ENCODE measurements around the gene DLEU7.

Gene DLEU7

GRCh38 chr13:50843257-50844083, at the start of gene DLEU7:
TSS of gene DLEU7 (minus strand) at chr13:50843692. CDS start at chr13:50843646, 46 bp downstream.
- no peak for TF ChIP-seq CTCF (IDR thresholded peaks at IDR 0.05; ENCODE audit: low read depth, low read length, missing control alignments)
- in situ Hi-C loops (cut with HindIII; ENCODE audit: low sequenced_read_pairs), result no loop called here
- H3K4me3 ChIP-seq (ENCODE audit: low read depth, low read length), result peak within 1 kb of the TSS; percentile 30
- no peak for DNase-seq (ENCODE audit: low read depth)

- no peak overlapping the region for H3K4me3 ChIP-seq (ENCODE audit: low read depth, low read length)
- in situ Hi-C loops (cut with HindIII; ENCODE audit: low sequenced_read_pairs), result no loop called here
- no peak for DNase-seq (ENCODE audit: low read depth)
Measured at GRCh38 chr13:50892210-50892944, 48.9 kb upstream of the DLEU7 start.

GRCh38 chr13:50891206-50891605, 47.7 kb upstream of the DLEU7 start:
- DNase-seq (ENCODE audit: low read depth), result no peak
- H3K4me3 ChIP-seq (ENCODE audit: low read depth, low read length), result no peak overlapping the region
- TF ChIP-seq CTCF (IDR thresholded peaks at IDR 0.05; ENCODE audit: low read depth, low read length, missing control alignments), result no peak
- in situ Hi-C loops (cut with HindIII; ENCODE audit: low sequenced_read_pairs), result no loop called here

More at GRCh38 chr13:50892210-50892944, 48.9 kb upstream of the DLEU7 start:
- TF ChIP-seq CTCF (IDR thresholded peaks at IDR 0.05; ENCODE audit: low read depth, low read length, missing control alignments), result no peak

- H3K4me3 ChIP-seq (ENCODE audit: low read depth, low read length), result no peak overlapping the region
- no peak for DNase-seq (ENCODE audit: low read depth)
- in situ Hi-C loops (cut with HindIII; ENCODE audit: low sequenced_read_pairs), result no loop called here
- TF ChIP-seq CTCF (IDR thresholded peaks at IDR 0.05; ENCODE audit: low read depth, low read length, missing control alignments), result no peak
Measured at GRCh38 chr13:50889317-50889716, 45.8 kb upstream of the DLEU7 start.

GRCh38 chr13:50888362-50888761, 44.9 kb upstream of the DLEU7 start:
- H3K4me3 ChIP-seq (ENCODE audit: low read depth, low read length), result no peak overlapping the region
- DNase-seq (ENCODE audit: low read depth), result no peak
- in situ Hi-C loops (cut with HindIII; ENCODE audit: low sequenced_read_pairs), result no loop called here
- no peak for TF ChIP-seq CTCF (IDR thresholded peaks at IDR 0.05; ENCODE audit: low read depth, low read length, missing control alignments)

GRCh38 chr13:50887151-50887550, 43.7 kb upstream of the DLEU7 start:
- TF ChIP-seq CTCF (IDR thresholded peaks at IDR 0.05; ENCODE audit: low read depth, low read length, missing control alignments), result no peak
- in situ Hi-C loops (cut with HindIII; ENCODE audit: low sequenced_read_pairs), result no loop called here
- H3K4me3 ChIP-seq (ENCODE audit: low read depth, low read length), result no peak overlapping the region

More at GRCh38 chr13:50887151-50887550, 43.7 kb upstream of the DLEU7 start:
- no peak for DNase-seq (ENCODE audit: low read depth)
